K562 (cell line): ENCODE results near the gene RAI1. TPM values are rescaled to one million over a fixed set of nuclear protein-coding genes. Genes with fewer than 3 reads are reported as not detected.

ENCODE experiments used
- ATF1 ChIP-seq, 2 experiments: fragments of 450-650 bp in 1 of 2; IDR thresholded peaks; 2 replicates each; pipeline ENCODE4 v1.6.1; 2016; ENCODE audit warnings: missing compliant biosample characterization in 1 of 2, missing genetic modification characterization in 1 of 2
- CCNT2 ChIP-seq: IDR thresholded peaks from 2 replicates; pipeline ENCODE4 v1.6.1; 2011; ENCODE audit warnings: borderline replicate concordance, low read depth, mild to moderate bottlenecking, moderate library complexity, mixed read lengths, low read length; ENCODE audit not compliant: insufficient read length; ENCODE audit errors: extremely low read depth
- DPF2 ChIP-seq: fragments of 450-650 bp; IDR thresholded peaks from 2 replicates; pipeline ENCODE4 v1.6.1; 2016
- ELF4 ChIP-seq: fragments of 450-650 bp; formaldehyde crosslinking; IDR thresholded peaks from 2 replicates; pipeline ENCODE4 v1.4.0; 2022; ENCODE audit warnings: missing genetic modification characterization
- KAT2B ChIP-seq: IDR thresholded peaks from one replicate; pipeline ENCODE4 v1.6.1; 2012; ENCODE audit warnings: low read depth, mild to moderate bottlenecking, control low read depth, inconsistent platforms, low read length, moderate library complexity
- KLF1 ChIP-seq: fragments of 450-650 bp; IDR thresholded peaks from 2 replicates; pipeline ENCODE4 v1.6.1; 2016; ENCODE audit warnings: missing genetic modification characterization, missing compliant biosample characterization
- MEF2D ChIP-seq: conservative IDR thresholded peaks from 2 replicates; pipeline ENCODE4 v1.6.1; 2016; ENCODE audit warnings: low read depth, missing genetic modification characterization, missing compliant biosample characterization
- NONO ChIP-seq, 2 experiments: fragments of 200-400 bp in 1 of 2; fragments of 450-650 bp in 1 of 2; formaldehyde crosslinking in 1 of 2; IDR thresholded peaks; 2 replicates each; pipeline ENCODE4 v1.6.1; 2017; ENCODE audit warnings: low read depth in 2 of 2, mild to moderate bottlenecking in 2 of 2, moderate library complexity in 2 of 2, low read length in 1 of 2
- NR3C1 ChIP-seq: sonication (generic); formaldehyde crosslinking; IDR thresholded peaks from 2 replicates; pipeline ENCODE4 v1.8.1; 2022; ENCODE audit warnings: missing genetic modification reagents
- POLR2H ChIP-seq: IDR thresholded peaks from 2 replicates; pipeline ENCODE4 v1.6.1; 2016; ENCODE audit warnings: missing genetic modification characterization, low read depth, mild to moderate bottlenecking, control low read depth, missing compliant biosample characterization, moderate library complexity
- PTBP1 ChIP-seq: fragments of 200-400 bp; formaldehyde crosslinking; IDR thresholded peaks from 2 replicates; pipeline ENCODE4 v1.6.1; 2017; ENCODE audit warnings: low read depth, low read length
- SETDB1 ChIP-seq: IDR thresholded peaks from one replicate; pipeline ENCODE4 v1.6.1; 2012; ENCODE audit warnings: low read length, control low read depth, inconsistent platforms
- SNIP1 ChIP-seq: fragments of 450-650 bp; IDR thresholded peaks from 2 replicates; pipeline ENCODE4 v1.7.1; 2017; ENCODE audit warnings: low read depth, mild to moderate bottlenecking
- SUPT5H ChIP-seq: fragments of 450-650 bp; IDR thresholded peaks from 2 replicates; pipeline ENCODE4 v1.6.1; 2016
- TEAD1 ChIP-seq, 2 experiments: fragments of 450-650 bp in 1 of 2; sonication (generic) in 1 of 2; formaldehyde crosslinking; IDR thresholded peaks; 2 replicates each; pipeline versions ENCODE4 v1.4.0 to v1.8.0; 2020 to 2022; ENCODE audit warnings: mild to moderate bottlenecking in 2 of 2, missing genetic modification reagents in 1 of 2
- ZFP1 ChIP-seq: fragments of 450-650 bp; formaldehyde crosslinking; IDR thresholded peaks from 2 replicates; pipeline ENCODE4 v1.4.0; 2020; ENCODE audit warnings: mild to moderate bottlenecking, mixed read lengths
- ZNF134 ChIP-seq: fragments of 250-450 bp; sonication (Bioruptor Pico); conservative IDR thresholded peaks from 2 replicates; pipeline ENCODE4 v1.4.0; 2020
- ZNF282 ChIP-seq: sonication (generic); formaldehyde crosslinking; IDR thresholded peaks from 2 replicates; pipeline ENCODE4 v1.8.1; 2023; ENCODE audit warnings: missing genetic modification reagents
- polyA plus RNA-seq, 8 experiments: library from polyadenylated mRNA; depleted of rRNA in 4 of 8; stranded (reverse) in 5 of 8; unstranded in 3 of 8; fragments of >200 nt; fragmentation: Nextera tagmentation in 2 of 8; fragmentation: Illumina TruSeq in 1 of 8; extraction: Ambion mirVana in 2 of 8; extraction: Trizol in 1 of 8; gene quantifications; 2 replicates each; pipeline versions ENCODE4 v1.2.1 to v1.2.3, GENCODE V29; 2011 to 2014; ENCODE audit warnings: inconsistent platforms in 1 of 8, missing spikeins in 1 of 8
- total RNA-seq, 7 experiments: library from RNA; depleted of rRNA in 6 of 7; stranded (reverse); fragments of >200 nt in 6 of 7; fragmentation: Illumina TruSeq in 2 of 7; extraction: Trizol in 2 of 7; gene quantifications; 2 replicates each; pipeline versions ENCODE4 v1.2.1 to v1.2.3, GENCODE V29; 2011 to 2021; ENCODE audit warnings: low replicate concordance in 1 of 7
- TF ChIP-seq, protein P1 (sequence below): fragments of 250-450 bp; sonication (Bioruptor Pico); IDR thresholded peaks from 2 replicates; pipeline ENCODE4 v1.8.0; 2021; ENCODE audit warnings: borderline replicate concordance, mild to moderate bottlenecking, moderate library complexity; ENCODE audit not compliant: poor library complexity, severe bottlenecking
- TF ChIP-seq, protein P2 (sequence below): sonication (generic); formaldehyde crosslinking; IDR thresholded peaks from 2 replicates; pipeline ENCODE4 v1.5.0; 2020; ENCODE audit warnings: missing genetic modification reagents
- TF ChIP-seq, protein P3 (sequence below): fragments of 250-450 bp; sonication (Bioruptor Pico); IDR thresholded peaks from 2 replicates; pipeline ENCODE4 v1.8.0; 2021; ENCODE audit warnings: mild to moderate bottlenecking, moderate library complexity
- TF ChIP-seq, protein P4 (sequence below): fragments of 450-650 bp; IDR thresholded peaks from 2 replicates; pipeline ENCODE4 v1.6.1; 2018; ENCODE audit warnings: mild to moderate bottlenecking, low read depth; ENCODE audit not compliant: partially characterized antibody
- TF ChIP-seq, protein P5 (sequence below): sonication (generic); formaldehyde crosslinking; IDR thresholded peaks from 2 replicates; pipeline ENCODE4 v1.8.0; 2022; ENCODE audit warnings: mild to moderate bottlenecking, missing genetic modification reagents

The RAI1 gene
- total and polyA plus RNA-seq, 9 of the 15 experiments (the other 6 are each of a cell fraction or from before 2014, with no cell fraction given) = 0.68 to 19.9 (median 5.5) TPM

DNA sequence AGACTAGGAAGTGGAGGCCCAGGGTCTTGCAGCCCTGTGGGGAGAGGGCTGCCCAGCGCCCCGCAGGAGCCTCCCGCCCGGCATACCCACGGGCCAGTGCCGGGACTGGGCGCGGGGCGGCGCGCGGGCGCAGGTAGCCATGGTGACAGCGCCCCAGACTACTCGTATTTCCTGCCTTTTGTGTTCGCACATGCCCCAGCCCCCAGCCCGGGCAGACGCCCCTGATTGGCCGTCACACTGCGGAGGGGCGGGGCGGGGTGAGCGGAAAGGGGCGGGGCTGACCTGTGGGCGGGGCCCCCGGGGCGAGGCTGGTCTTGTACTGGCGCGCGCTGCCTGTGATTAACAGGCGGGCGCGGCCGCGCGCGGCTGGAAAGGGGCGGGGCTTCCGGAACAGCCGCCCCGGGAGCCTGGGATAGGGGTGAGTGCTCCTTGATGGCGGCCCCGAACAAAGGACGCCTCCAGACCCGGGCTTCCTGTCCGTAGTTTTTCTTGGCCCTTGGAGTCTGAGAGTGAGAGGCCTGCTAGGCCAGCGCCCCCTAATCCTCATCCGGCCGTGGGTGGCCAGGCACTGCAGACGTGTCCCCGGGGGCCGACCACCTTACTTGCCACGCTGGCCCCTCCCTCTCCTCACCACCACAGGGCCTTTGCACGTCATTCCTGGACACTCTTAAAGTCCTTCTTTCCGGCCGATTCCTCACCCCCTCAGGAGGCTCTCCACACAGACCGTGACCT lies 71.0 kb downstream of the RAI1 start (continued):
- TF ChIP-seq, protein P1, sequence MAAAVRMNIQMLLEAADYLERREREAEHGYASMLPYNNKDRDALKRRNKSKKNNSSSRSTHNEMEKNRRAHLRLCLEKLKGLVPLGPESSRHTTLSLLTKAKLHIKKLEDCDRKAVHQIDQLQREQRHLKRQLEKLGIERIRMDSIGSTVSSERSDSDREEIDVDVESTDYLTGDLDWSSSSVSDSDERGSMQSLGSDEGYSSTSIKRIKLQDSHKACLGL (CRISPR knock-in tag) = no peak
- no peak for TF ChIP-seq ZNF134 (CRISPR knock-in tag)
- TF ChIP-seq ATF1 (CRISPR knock-in tag; IDR thresholded peaks at IDR 0.05) = no peak
- no peak for TF ChIP-seq ATF1 (tag; IDR thresholded peaks at IDR 0.05)
- TF ChIP-seq TEAD1 (CRISPR knock-in tag; IDR thresholded peaks at IDR 0.05) = no peak
- no peak for TF ChIP-seq ELF4 (CRISPR knock-in tag)
- TF ChIP-seq, protein P2, sequence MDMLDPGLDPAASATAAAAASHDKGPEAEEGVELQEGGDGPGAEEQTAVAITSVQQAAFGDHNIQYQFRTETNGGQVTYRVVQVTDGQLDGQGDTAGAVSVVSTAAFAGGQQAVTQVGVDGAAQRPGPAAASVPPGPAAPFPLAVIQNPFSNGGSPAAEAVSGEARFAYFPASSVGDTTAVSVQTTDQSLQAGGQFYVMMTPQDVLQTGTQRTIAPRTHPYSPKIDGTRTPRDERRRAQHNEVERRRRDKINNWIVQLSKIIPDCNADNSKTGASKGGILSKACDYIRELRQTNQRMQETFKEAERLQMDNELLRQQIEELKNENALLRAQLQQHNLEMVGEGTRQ (CRISPR knock-in tag) = no peak
- no peak for TF ChIP-seq NR3C1 (CRISPR knock-in tag)
- TF ChIP-seq PTBP1 = peak; percentile 93; the same call in 1 of the 2 replicates
- TF ChIP-seq, protein P3, sequence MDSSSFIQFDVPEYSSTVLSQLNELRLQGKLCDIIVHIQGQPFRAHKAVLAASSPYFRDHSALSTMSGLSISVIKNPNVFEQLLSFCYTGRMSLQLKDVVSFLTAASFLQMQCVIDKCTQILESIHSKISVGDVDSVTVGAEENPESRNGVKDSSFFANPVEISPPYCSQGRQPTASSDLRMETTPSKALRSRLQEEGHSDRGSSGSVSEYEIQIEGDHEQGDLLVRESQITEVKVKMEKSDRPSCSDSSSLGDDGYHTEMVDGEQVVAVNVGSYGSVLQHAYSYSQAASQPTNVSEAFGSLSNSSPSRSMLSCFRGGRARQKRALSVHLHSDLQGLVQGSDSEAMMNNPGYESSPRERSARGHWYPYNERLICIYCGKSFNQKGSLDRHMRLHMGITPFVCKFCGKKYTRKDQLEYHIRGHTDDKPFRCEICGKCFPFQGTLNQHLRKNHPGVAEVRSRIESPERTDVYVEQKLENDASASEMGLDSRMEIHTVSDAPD = no peak
- TF ChIP-seq MEF2D = no peak
- no peak for TF ChIP-seq POLR2H (tag)
- TF ChIP-seq, protein P4, sequence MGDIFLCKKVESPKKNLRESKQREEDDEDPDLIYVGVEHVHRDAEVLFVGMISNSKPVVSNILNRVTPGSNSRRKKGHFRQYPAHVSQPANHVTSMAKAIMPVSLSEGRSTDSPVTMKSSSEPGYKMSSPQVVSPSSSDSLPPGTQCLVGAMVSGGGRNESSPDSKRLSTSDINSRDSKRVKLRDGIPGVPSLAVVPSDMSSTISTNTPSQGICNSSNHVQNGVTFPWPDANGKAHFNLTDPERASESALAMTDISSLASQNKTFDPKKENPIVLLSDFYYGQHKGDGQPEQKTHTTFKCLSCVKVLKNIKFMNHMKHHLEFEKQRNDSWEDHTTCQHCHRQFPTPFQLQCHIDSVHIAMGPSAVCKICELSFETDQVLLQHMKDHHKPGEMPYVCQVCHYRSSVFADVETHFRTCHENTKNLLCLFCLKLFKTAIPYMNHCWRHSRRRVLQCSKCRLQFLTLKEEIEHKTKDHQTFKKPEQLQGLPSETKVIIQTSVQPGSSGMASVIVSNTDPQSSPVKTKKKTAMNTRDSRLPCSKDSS = no peak
- peak; percentile 56 for TF ChIP-seq CCNT2
- no peak; the same call in 1 of the 2 replicates for TF ChIP-seq SUPT5H
- TF ChIP-seq KLF1 (tag) = no peak
- peak; percentile 41; the same call in 1 of the 2 replicates for TF ChIP-seq DPF2
- no peak for TF ChIP-seq SETDB1
- TF ChIP-seq NONO (IDR thresholded peaks at IDR 0.05; ENCODE audit: low read depth in 2 of 2, low read length in 1 of 2) = no peak
- TF ChIP-seq, protein P5, sequence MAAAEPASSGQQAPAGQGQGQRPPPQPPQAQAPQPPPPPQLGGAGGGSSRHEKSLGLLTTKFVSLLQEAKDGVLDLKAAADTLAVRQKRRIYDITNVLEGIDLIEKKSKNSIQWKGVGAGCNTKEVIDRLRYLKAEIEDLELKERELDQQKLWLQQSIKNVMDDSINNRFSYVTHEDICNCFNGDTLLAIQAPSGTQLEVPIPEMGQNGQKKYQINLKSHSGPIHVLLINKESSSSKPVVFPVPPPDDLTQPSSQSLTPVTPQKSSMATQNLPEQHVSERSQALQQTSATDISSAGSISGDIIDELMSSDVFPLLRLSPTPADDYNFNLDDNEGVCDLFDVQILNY (CRISPR knock-in tag) = no peak
- TF ChIP-seq ZNF282 = no peak
- no peak for TF ChIP-seq SNIP1
- TF ChIP-seq ZFP1 (CRISPR knock-in tag) = no peak
- no peak for TF ChIP-seq KAT2B
